ENCODE data around the gene HAUS7. TPM values are rescaled to one million over a fixed set of nuclear protein-coding genes. Genes with fewer than 3 reads are reported as not detected.

The HAUS7 gene
- total and polyA plus RNA-seq, 2 experiments from 2014 or later: 59.8 to 77.9 TPM

- Mint-ChIP-seq H3K4me3 (no peak overlapping the region), H3K27me3 (ENCODE audit: insufficient read depth, low read depth, poor library complexity) (peaks cover 5% of the 10 kb centered on the region), H3K36me3 (ENCODE audit: low read depth) (no peaks in the 10 kb centered on the region), H3K4me1 (no peaks in the 10 kb centered on the region), H3K9me3 (peaks cover 8% of the 10 kb centered on the region; the same call in 2 of the 3 replicates), H3K27ac (no peak overlapping the region)
- no peaks in the 10 kb centered on the region for H3K4me1 ChIP-seq (ENCODE audit: insufficient read depth)
- no peak overlapping the region for H3K4me2 ChIP-seq
- no peak overlapping the region for H2AFZ ChIP-seq
- no peaks in the 10 kb centered on the region for H3K79me2 ChIP-seq (replicated peaks; ENCODE audit: insufficient read depth)
- TF ChIP-seq CREB1 (CRISPR knock-in tag; IDR thresholded peaks at IDR 0.05; ENCODE audit: low read depth) (no peak), STAT1 (IDR thresholded peaks at IDR 0.05; ENCODE audit: unreplicated experiment) (no peak), POLR2AphosphoS5 (IDR thresholded peaks at IDR 0.05; ENCODE audit: low read depth) (no peak), NANOG (IDR thresholded peaks at IDR 0.05; ENCODE audit: borderline replicate concordance) (no peak)
- H3K27ac ChIP-seq (ENCODE audit: low read depth): no peak overlapping the region
- no peak for DNase-seq (ENCODE audit: low spot score)
- no peaks in the 10 kb centered on the region for H3K27me3 ChIP-seq (ENCODE audit: insufficient read depth)
- H4K20me1 ChIP-seq (replicated peaks; ENCODE audit: insufficient read depth): no peaks in the 10 kb centered on the region
- H3K36me3 ChIP-seq (ENCODE audit: insufficient read depth): no peaks in the 10 kb centered on the region
- no peaks in the 10 kb centered on the region for H3K9me2 ChIP-seq (ENCODE audit: insufficient read depth)
- ATAC-seq: no peak
- H3K4me3 ChIP-seq: no peak overlapping the region
- H3F3A ChIP-seq (replicated peaks; ENCODE audit: low read depth): no peaks in the 10 kb centered on the region
These were observed 44.2 kb downstream of the HAUS7 start for GRCh38 chrX:153426204-153426603.

GRCh38 chrX:153423652-153424051 lies 46.7 kb downstream of the HAUS7 start:
- Histone ChIP-seq H3K27ac (ENCODE audit: low read depth) (no peak overlapping the region), H3K4me3 (no peak overlapping the region), H3F3A (replicated peaks; ENCODE audit: low read depth) (no peaks in the 10 kb centered on the region), H3K9me2 (ENCODE audit: insufficient read depth) (no peaks in the 10 kb centered on the region), H3K36me3 (ENCODE audit: insufficient read depth) (no peaks in the 10 kb centered on the region), H3K27me3 (ENCODE audit: insufficient read depth) (no peaks in the 10 kb centered on the region), H3K4me2 (no peak overlapping the region), H3K4me1 (ENCODE audit: insufficient read depth) (no peaks in the 10 kb centered on the region), H3K79me2 (replicated peaks; ENCODE audit: insufficient read depth) (no peaks in the 10 kb centered on the region), H4K20me1 (replicated peaks; ENCODE audit: insufficient read depth) (no peaks in the 10 kb centered on the region), H2AFZ (no peak overlapping the region)
- TF ChIP-seq EZH2 (IDR thresholded peaks at IDR 0.05; ENCODE audit: low read depth, unreplicated experiment): no peak
- TF ChIP-seq, protein P1, sequence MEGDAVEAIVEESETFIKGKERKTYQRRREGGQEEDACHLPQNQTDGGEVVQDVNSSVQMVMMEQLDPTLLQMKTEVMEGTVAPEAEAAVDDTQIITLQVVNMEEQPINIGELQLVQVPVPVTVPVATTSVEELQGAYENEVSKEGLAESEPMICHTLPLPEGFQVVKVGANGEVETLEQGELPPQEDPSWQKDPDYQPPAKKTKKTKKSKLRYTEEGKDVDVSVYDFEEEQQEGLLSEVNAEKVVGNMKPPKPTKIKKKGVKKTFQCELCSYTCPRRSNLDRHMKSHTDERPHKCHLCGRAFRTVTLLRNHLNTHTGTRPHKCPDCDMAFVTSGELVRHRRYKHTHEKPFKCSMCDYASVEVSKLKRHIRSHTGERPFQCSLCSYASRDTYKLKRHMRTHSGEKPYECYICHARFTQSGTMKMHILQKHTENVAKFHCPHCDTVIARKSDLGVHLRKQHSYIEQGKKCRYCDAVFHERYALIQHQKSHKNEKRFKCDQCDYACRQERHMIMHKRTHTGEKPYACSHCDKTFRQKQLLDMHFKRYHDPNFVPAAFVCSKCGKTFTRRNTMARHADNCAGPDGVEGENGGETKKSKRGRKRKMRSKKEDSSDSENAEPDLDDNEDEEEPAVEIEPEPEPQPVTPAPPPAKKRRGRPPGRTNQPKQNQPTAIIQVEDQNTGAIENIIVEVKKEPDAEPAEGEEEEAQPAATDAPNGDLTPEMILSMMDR (conservative IDR thresholded peaks at IDR 0.05; ENCODE audit: low read depth in 2 of 2): no peak
- TF ChIP-seq, protein P2, sequence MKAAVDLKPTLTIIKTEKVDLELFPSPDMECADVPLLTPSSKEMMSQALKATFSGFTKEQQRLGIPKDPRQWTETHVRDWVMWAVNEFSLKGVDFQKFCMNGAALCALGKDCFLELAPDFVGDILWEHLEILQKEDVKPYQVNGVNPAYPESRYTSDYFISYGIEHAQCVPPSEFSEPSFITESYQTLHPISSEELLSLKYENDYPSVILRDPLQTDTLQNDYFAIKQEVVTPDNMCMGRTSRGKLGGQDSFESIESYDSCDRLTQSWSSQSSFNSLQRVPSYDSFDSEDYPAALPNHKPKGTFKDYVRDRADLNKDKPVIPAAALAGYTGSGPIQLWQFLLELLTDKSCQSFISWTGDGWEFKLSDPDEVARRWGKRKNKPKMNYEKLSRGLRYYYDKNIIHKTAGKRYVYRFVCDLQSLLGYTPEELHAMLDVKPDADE (IDR thresholded peaks at IDR 0.05): no peak
- peaks cover 7% of the 10 kb centered on the region for H3K27me3 Mint-ChIP-seq (ENCODE audit: insufficient read depth, low read depth, poor library complexity)
- DNase-seq (ENCODE audit: low spot score) (no peak), ATAC-seq (no peak)
- H3K9me3 Mint-ChIP-seq: peaks cover 3% of the 10 kb centered on the region; the same call in 1 of the 3 replicates
- no peak overlapping the region for H3K4me3 Mint-ChIP-seq
- H3K27ac Mint-ChIP-seq: no peak overlapping the region
- no peaks in the 10 kb centered on the region for H3K4me1 Mint-ChIP-seq
- H3K36me3 Mint-ChIP-seq (ENCODE audit: low read depth): no peaks in the 10 kb centered on the region

GRCh38 chrX:153421856-153422255 lies 48.5 kb downstream of the HAUS7 start:
- Mint-ChIP-seq H3K36me3 (ENCODE audit: low read depth) (no peaks in the 10 kb centered on the region), H3K27me3 (ENCODE audit: insufficient read depth, low read depth, poor library complexity) (peaks cover 7% of the 10 kb centered on the region), H3K27ac (no peak overlapping the region), H3K4me1 (peaks cover 11% of the 10 kb centered on the region; the same call in 2 of the 3 replicates), H3K4me3 (no peak overlapping the region), H3K9me3 (no peaks in the 10 kb centered on the region)
- no peaks in the 10 kb centered on the region for H3K9me2 ChIP-seq (ENCODE audit: insufficient read depth)
- H4K20me1 ChIP-seq (replicated peaks; ENCODE audit: insufficient read depth): no peaks in the 10 kb centered on the region
- H2AFZ ChIP-seq: no peak overlapping the region
- H3K4me1 ChIP-seq (ENCODE audit: insufficient read depth): no peaks in the 10 kb centered on the region
- ATAC-seq (no peak), DNase-seq (ENCODE audit: low spot score) (no peak)
- H3K4me2 ChIP-seq: no peak overlapping the region
- H3K79me2 ChIP-seq (replicated peaks; ENCODE audit: insufficient read depth): no peaks in the 10 kb centered on the region
- no peaks in the 10 kb centered on the region for H3K36me3 ChIP-seq (ENCODE audit: insufficient read depth)
- H3K4me3 ChIP-seq: no peak overlapping the region
- no peak overlapping the region for H3K27ac ChIP-seq (ENCODE audit: low read depth)
- H3F3A ChIP-seq (replicated peaks; ENCODE audit: low read depth): no peaks in the 10 kb centered on the region
- no peaks in the 10 kb centered on the region for H3K27me3 ChIP-seq (ENCODE audit: insufficient read depth)
- TF ChIP-seq POLR2AphosphoS5 (IDR thresholded peaks at IDR 0.05; ENCODE audit: low read depth) (no peak), NANOG (IDR thresholded peaks at IDR 0.05; ENCODE audit: borderline replicate concordance) (no peak), ZNF331 (CRISPR knock-in tag; IDR thresholded peaks at IDR 0.05; ENCODE audit: low read depth) (no peak), REST (IDR thresholded peaks at IDR 0.05; ENCODE audit: unreplicated experiment) (no peak), EZH2phosphoT487 (IDR thresholded peaks at IDR 0.05; ENCODE audit: unreplicated experiment) (no peak), CREB1 (CRISPR knock-in tag; IDR thresholded peaks at IDR 0.05; ENCODE audit: low read depth) (no peak), STAT1 (IDR thresholded peaks at IDR 0.05; ENCODE audit: unreplicated experiment) (no peak)
- TF ChIP-seq, protein P2 (IDR thresholded peaks at IDR 0.05): no peak

Measured in GM23338 (cell line).